ENCODE results near the gene SLC38A8. TPM values are rescaled to one million over a fixed set of nuclear protein-coding genes. Genes with fewer than 3 reads are reported as not detected.

The SLC38A8 gene
- 0.42 TPM in 1 of 2 replicates, not detected in the other for total RNA-seq (2014; rRNA removed; shearing (Covaris generic))

DNA sequence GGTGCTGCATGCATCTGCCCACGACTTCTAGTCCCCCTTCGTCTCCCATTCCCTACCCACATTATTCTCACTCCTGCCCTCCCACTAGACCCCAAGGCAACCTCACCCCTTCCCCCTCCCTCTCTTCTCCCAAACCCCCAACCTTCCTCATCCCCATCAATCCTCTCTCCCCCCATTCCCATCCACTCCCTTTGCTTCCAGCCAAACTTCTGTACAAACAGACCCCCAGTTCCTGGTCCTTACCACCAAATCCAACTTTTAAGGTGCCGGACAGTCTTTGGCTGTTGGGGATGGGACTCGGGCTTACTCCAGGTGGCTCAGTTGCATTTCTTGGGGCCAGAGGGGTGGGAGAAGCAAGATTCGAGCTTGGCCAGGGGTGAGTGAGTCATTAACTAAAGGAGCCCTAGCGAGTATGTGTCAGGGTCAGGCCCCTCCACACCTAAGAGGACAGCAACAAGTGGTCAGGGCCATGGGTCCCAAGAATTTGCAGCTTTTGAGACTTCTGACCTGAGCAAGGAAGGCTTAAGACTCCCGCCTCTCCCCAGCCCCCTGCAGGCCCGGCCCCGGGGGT lies at the start of gene SLC38A8:
TSS of gene SLC38A8 (minus strand) at position 488 of the 571 bp plus-strand sequence. CDS start 638 bp downstream, outside the sequence.
- no peak for DNase-seq (ENCODE audit: low read depth)

DNA sequence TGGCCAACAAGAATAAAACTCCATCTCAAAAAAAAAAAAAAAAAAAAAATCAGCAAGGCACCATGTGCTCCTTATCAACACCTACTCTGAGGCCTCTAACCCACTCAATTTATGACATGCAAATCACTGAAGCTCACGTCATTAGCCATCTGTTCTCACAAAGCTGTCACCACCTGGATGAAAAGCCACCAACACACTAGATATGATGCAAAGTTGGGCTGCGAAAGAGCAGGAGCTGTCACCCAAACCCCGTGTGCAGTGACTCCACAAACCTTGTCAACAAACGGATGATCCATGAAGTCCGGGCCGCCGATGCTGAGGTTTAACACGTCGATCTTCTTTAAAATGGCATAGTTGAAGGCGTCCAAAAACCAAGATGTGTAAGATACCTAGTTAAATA lies 48.9 kb upstream of the SLC38A8 start:
- DNase-seq (ENCODE audit: low read depth) = no peak

DNA sequence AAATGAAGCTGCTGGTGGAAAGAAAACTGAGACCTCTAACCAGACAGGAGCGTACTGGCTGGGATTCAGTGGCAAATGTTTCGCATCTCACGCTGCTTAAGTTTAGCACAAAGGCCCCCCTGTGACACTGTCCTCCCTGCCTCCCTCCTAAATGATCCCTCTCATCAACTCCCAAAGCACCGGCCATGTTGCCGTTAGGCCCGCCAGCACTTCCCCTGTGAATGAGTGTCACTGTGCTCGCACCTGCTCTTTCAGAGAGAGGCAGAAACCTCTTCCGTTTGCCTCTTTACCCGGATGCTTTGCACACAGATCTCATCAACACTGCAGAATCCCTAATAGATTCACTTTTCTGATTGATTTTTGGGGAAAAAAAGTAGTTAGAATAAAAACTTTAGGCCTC lies 47.6 kb upstream of the SLC38A8 start:
- no peak for DNase-seq (ENCODE audit: low read depth)

DNA sequence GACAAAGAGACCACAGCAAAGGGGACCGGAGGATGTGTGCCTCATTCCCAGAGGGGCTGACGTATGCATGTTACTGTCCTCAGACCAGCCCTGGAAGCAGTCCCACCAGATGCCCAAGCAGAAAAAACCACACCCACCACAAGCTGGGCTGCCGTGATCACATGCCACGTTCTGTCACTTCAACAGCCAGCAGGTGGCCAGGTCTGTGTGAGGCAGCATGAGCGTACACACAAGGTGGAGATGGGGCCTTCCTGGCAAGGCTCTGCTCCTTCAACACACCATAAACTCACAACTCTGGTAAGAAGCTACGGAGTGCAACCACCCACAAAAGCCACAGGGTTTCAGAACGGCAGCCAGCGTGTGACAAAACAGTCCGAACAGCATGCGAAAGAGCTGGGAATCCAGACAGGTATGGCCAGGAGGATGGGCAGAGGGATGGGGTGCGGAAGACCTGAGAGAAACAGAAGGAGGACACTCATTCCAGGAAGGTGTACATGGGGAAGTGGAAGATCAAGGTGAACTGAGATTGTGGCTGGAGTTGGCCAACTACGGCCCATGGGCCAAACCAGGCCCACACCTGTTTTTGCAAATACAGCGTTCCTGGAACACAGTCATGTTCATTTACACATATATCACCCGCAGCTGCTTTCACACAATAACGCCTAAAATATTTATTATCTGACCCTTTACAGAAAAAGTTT lies 46.2 kb upstream of the SLC38A8 start:
- peak; percentile 4 for DNase-seq (ENCODE audit: low read depth)

DNA sequence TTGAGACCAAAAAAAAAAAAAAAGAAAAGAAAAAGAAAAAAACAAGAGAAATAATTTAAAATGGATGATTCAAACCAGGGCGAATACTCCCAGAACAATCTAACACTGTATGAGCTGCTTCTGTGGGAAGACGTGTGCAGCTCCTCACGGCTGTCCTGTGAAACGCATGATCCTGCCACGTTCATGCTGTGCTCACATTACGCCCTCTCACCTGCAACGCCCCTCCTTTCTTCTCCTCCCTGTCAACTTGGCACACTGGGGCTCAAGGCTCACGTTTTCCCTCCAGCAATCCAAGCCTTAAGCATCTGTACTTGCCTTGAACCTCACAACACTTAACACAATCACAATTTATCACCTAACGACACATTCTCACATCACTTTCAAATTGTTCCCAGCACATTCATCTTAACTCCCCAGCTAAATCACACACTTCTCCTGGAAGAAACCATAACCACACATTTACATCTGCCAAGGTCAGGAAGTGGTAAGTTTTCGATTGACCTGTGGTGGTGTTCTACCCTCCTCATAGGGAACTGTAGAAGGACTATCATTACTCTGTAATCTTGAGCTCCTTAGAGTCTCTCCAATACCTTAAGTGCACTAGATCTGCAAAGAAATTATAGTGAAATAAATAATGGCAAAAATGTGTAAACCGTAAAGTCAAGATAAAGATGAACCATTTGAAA lies 45.0 kb upstream of the SLC38A8 start:
- DNase-seq (ENCODE audit: low read depth) = no peak

DNA sequence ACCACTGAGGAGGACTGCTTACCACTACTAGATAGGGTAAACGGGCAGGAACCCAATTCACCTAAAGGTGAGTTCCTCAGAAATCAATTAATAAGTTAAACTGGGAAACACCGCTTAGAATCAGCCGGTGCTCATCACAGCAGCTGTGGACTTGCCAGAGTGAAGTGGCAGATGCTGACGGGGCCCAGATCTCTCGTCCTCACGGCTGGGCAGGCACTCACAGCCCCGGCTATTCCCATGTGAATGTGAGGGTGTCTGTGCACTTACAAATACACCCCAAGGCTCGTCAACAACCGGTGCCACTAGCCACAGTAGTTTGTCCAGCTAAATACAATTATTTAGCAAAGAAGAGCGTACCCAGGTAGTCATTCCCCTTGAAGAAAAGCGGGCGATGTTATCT lies 44.4 kb upstream of the SLC38A8 start:
- no peak for DNase-seq (ENCODE audit: low read depth)

DNA sequence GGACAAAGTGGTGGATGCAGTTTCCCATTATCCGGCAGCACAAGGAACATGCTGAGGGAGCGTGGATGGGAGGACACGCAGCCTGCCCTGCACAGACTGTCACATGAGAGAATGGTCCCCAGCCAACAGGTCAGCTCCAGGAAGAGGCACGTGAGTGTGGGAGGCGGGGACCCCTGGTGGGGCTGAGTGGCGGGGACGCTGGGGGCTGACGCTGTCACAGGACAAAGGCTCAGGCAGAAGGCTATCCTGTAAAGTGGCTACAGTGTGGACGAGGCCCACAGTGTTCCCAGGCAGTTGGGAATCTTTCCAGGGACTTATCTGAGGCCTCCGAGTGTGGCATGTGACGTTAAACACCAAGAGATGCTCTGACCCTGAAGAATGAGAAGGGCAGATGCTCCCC lies 43.7 kb upstream of the SLC38A8 start:
- DNase-seq (ENCODE audit: low read depth) = no peak

DNA sequence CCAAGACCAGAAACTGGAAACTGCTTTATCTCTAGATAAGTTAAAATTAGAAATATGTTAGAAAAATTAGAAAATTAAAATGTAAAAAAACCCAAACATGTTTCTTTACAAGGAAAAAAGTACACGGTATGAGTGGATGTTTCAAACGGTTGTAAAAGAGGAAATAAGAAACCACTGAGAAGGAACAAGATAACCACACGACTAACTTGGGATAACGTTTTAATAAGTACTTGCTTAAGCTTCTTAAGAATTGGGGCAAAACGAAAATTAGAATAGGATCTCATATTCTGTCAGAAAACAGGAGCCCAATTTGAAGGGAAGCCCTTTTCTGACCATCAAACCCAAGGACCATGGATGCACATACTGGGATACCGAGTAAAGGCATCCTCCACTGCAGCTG lies 43.2 kb upstream of the SLC38A8 start:
- no peak for DNase-seq (ENCODE audit: low read depth)

DNA sequence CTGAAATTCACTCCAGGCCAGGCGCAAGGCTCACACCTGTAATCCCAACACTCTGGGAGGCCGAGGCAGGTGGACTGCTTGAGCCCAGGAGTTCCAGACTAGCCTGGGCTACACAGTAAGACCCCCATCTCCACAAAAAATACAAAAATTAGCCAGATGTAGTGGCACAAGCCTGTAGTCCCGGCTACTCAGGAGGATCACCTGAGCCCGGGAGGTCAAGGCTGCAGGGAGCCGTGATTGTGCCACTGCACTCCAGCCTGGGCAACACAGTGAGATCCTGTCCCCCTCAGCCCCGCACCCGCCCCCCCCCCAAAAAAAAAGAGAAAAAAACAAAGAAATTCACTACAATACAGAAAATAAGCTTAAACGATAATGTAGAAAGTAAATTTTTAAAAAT lies 42.7 kb upstream of the SLC38A8 start:
- DNase-seq (ENCODE audit: low read depth) = no peak

DNA sequence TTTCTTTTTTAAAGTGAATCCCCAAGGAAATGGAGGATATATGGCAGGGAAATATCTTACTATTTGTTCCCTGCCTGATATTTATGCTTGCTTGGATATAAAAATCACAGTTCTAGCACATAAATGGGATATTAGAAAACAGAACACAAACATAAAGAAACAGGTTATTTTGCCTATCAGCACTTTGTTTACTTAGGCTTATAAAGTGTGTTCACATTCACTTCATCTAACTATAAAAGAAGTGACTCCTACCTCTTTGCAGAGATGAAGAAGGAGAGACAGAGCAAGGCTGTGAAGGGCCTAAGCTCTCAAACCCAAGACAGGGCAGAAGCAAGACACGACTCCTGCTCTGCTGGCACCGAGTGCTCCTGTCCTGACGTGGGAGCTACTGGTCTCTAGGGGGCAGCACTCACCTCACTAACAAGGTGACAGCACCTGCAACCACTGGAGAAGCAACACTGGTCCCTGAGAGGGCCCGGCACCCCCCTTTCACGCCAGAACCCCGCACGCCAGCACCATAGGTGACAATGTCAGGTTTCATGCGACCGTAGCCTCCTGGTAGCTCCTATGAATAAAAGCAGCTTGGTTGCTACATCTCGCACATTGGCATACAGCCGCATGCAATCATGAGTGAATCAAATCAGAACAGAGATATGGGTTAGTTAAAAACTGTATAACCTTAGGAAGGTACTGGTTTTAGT lies 42.1 kb upstream of the SLC38A8 start:
- peak; percentile 62 for DNase-seq (ENCODE audit: low read depth)

DNA sequence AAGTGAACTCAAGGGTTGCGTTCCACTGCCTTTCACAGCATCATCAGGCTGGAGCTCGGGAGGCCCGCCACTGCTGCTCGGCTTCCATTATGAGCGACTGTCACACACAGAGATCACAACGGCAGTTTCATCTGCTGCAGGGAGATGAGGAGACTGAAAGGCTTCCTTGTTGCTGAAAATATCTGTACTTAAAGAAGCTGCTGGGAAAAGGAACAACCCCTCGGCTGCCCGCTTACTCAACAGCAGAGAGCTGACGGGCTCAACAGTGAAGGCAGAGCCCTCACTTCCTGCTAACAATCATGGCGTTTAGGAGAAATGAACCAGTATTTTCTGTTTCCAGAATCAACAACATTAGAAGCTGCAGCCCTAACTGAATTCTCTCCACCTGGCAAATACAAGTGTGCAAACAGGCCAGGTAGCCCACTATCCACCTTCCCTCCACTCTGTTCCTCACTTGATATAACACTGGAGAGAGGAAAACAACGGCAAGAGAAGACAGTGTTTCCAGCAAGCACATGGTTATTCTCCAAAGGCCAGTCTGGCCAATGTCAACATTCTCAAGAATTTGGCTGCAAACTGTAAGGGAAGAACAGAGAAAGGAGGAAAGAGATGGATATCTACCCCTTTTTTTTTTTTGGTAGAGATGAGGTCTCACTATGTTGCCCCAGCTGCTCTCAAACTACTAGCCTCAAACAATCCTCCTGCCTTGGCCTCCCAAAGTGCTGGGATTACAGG lies 40.4 kb upstream of the SLC38A8 start:
- no peak for DNase-seq (ENCODE audit: low read depth)

DNA sequence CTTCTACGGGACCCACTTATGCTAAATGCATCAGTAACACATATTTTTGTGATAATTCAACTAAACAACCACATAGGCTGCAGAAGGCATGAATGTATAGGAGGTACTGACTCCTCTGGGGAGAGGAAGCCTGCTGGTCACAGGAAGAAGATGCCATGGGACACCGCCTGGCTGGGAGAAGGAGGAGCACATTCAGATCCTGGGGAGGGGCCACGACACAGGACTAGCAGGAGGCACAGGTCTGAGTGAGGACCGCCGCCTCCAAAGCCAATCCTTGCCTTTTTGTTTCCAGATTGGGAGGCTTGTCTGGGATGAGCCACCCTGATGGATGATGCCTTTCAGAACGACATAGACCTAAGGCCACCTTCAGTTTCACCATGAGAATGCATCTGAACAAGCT lies 39.5 kb upstream of the SLC38A8 start:
- DNase-seq (ENCODE audit: low read depth) = no peak

DNA sequence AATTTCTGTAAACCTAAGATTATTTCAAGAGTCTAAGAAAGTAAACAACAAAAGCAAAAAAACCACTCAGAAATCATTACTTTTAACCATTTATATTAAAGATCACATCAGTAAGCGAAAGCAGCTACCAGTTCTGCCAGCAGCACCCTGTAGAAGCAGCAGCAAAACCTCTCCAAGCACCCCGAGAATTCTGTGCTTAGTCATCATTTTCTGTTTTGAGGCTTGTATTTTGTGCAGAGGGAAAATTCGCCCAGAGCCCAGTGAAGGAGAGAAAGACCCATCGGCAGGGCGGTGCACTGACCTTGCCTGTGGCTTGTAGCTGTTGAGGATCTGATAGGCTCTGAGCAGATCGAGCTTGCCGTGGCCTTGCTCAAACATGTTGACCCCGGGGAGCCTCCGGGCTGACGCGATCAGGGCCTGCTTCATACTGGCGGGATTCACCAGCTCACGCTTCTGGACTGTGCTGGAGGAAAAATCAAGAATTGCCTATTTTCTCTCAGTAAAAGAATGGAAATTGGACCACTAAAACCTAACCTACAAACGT lies 38.9 kb upstream of the SLC38A8 start:
- DNase-seq (ENCODE audit: low read depth) = no peak

DNA sequence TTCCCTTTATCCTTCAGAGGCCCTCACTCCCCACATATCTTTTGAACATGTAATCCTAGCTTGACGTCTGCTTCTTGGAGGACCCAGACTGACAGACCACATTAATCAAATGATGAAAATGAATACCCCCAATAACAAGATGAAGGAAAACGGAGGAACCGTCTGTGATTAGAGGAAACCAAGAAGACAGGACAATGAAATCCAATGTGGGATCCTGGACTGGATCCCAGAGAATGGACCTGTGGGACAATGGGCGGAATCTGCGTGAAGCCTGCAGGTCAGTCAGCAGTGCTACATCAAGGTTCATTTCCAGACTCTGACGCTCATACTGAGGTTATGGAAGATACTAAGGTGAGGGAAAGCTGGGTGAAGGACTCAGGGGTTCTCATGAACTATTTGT lies 38.2 kb upstream of the SLC38A8 start:
- DNase-seq (ENCODE audit: low read depth) = no peak

DNA sequence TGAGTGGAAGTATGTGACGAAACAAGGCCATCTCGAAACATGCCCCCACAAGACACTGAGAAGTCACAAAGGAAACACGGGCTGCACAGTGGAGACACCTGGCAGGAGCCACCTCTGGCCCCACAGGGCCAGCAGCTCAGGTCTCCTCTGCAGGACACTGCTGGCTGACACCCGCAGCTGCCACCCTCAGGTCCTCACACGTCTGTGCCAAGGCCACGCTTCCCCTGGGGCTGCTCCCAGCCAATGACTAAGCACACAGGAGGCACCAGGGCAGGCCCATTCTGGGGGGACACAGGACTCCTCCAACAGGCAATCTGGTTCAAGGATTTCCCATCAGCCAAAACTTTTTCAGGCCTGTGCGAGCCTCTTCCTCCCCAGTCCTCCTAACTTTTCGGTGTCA lies 37.8 kb upstream of the SLC38A8 start:
- DNase-seq (ENCODE audit: low read depth) = no peak

DNA sequence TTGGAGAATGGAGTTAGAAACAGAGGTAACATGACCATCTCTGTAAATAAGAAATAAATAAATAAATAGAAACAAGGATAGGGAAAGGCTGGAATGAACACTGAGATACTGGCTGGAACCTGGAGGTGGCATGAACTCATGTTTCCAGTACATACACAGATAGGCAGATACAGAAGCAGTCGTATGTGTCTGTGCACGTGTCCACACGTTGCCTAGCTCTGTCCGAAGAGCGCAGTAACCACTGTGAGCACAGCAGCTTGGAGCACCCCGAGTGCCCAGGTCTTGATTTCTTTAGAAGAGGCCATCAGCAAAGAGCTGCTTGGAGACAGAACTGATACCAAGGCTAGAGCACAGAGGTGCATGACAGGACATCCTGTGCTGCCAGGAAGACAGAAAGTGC lies 37.1 kb upstream of the SLC38A8 start:
- no peak for DNase-seq (ENCODE audit: low read depth)

DNA sequence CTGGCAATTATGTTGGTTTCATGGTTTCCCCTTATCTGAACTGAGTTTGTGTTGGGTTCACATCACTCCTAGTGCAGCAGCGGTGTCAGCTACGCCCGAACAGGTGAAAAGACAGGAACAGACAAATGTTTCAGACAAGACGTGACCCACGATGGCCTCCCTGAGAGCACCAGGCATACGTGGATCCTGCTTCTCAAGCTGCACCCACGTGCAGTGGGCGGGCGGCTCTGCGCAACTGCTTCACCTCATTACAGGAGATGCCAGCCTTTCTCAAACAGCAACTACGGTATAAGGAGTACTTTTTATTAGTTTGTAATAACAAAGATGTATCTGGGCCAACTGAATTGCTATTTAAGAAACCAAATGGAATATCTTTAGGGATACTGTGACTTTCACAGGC lies 32.8 kb upstream of the SLC38A8 start:
- no peak for DNase-seq (ENCODE audit: low read depth)

DNA sequence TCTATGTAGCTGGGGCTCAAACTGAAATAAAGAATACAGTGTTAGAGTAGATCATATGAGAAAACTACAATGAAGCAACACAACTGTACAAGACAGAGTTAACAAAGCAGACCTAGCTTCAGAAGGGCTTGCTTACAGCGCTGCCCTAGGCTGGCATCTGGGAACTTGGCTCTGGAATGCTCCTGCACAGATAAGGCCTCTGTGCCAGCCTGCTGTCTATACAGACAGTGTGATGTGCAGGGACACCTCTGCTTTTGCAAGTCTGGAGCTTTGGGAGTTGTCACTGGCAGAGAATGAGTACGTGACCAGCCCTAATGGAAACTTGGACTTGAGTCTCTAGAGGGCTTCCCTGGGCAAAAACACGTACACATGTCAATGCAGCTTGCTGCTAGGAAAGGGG lies 32.1 kb upstream of the SLC38A8 start:
- DNase-seq (ENCODE audit: low read depth) = no peak

DNA sequence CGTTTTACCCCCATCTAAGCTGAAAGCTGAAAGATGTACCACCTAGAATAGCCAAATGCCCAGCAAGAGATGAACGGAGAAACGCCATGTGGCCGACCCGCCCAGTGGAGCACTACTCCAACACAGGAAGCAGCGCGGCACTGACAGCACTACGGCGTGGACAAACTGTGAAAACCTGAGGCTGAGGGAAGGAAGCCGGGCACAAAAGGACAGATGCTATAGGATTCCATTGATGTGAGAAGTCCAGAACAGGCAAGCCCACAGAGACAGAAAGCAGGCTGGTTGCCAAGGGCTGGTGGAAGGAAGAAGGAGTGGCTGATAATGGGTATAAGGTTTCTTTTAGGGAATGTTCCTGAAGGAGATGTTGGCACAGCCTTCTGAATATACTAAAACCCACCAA lies 29.4 kb upstream of the SLC38A8 start:
- no peak for DNase-seq (ENCODE audit: low read depth)

DNA sequence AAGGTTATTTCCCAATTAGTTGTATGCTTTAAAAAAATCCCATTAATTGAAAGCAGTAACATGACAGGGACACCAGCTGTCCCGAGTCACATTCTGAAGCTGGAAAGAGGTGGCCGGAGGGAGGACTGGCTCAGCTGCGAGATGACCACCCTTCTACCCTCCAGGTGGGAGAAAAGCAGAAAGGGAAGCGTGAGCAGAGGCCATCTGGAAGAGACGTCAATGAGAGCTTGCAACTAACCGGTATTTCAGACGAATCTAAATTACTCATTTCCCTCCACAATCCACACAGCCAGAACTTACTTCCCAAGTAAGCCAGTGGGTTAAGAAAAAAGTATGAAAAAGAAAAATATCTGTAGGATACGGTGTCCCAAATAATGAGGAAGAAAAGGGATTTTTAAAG lies 28.5 kb upstream of the SLC38A8 start:
- DNase-seq (ENCODE audit: low read depth) = no peak

DNA sequence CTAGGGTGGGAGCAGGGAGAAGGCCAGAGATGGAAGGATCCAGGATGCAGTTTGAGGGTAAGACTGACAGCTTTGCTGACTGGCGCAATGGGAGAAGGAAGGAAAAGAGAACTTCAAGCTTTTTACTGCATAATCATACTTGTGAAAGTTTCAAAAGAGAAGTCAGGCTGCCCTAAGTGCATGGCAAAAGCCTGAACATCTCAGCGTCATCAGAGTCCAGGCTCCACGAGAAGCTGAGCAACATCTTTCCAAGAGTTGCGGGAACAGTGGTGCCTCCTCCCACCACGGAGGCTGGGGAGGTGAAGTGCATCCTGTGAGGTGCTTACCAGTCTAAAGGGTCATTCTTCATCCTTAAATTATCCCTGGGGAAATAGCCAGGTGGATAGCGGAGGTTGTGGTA lies 26.9 kb upstream of the SLC38A8 start:
- no peak for DNase-seq (ENCODE audit: low read depth)

All from M059J (cell line).